ENCODE measurements around the gene IL9. TPM values are rescaled to one million over a fixed set of nuclear protein-coding genes. Genes with fewer than 3 reads are reported as not detected.

The IL9 gene
- polyA plus RNA-seq, 1 donor (not counting 4 experiments of a cell fraction or from before 2014, with no cell fraction given): not detected

DNA sequence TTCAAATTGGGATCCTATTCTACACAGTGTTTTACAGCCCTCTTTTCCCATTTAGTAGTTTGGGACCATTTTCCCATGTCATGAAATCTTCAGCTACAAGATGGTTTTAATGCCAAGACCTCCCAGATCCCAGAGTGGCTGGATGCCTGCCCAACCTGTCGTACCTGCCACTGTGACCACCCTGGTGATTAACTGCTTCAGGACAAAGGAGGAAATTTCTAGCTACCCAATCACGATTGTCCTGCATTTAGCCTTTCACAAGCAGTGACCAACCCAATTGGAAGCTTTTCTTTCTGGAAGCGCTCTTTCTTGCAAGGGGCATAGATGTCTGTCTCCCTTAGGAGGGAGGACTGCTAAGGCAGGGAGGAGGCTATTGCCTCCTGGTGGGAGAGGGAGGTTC, 13.8 kb downstream of the IL9 start:
- FAIRE-seq: no peak
- Histone ChIP-seq H3K27me3 (ENCODE audit: control insufficient read depth, extremely low read depth, insufficient read depth, low read length) (peaks cover 14% of the 10 kb centered on the region), H3K36me3 (ENCODE audit: control insufficient read depth in 2 of 2, extremely low read depth in 1 of 2, insufficient read depth in 2 of 2, low read length in 2 of 2) (no peaks in the 10 kb centered on the region), H3K27ac (ENCODE audit: control insufficient read depth, insufficient read depth, low read length) (no peak overlapping the region), H3K4me3 (ENCODE audit: control insufficient read depth in 2 of 3, extremely low read depth in 1 of 3, insufficient read depth in 2 of 3, low read depth in 1 of 3, low read length in 3 of 3) (no peak overlapping the region), H3K9me3 (ENCODE audit: control insufficient read depth, low read depth, low read length) (no peaks in the 10 kb centered on the region), H3K9me1 (ENCODE audit: control insufficient read depth, extremely low read depth, insufficient read depth, low read length) (no peaks in the 10 kb centered on the region), H4K20me1 (ENCODE audit: control insufficient read depth, extremely low read depth, insufficient read depth, low read length) (no peaks in the 10 kb centered on the region), H3K4me2 (ENCODE audit: control insufficient read depth, extremely low read depth, insufficient read depth, low read depth, low read length) (no peak overlapping the region), H2AFZ (ENCODE audit: control insufficient read depth, low read length) (no peak overlapping the region), H3K9ac (ENCODE audit: control insufficient read depth, extremely low read depth, insufficient read depth, low read length) (no peak overlapping the region), H3K4me1 (ENCODE audit: control insufficient read depth, extremely low read depth, insufficient read depth, low read length) (peaks cover 4% of the 10 kb centered on the region), H3K79me2 (ENCODE audit: control insufficient read depth, insufficient read depth, low read length) (no peaks in the 10 kb centered on the region)
- no peak for TF ChIP-seq EZH2 (IDR thresholded peaks at IDR 0.05; ENCODE audit: low read length)
- TF ChIP-seq, protein P1, sequence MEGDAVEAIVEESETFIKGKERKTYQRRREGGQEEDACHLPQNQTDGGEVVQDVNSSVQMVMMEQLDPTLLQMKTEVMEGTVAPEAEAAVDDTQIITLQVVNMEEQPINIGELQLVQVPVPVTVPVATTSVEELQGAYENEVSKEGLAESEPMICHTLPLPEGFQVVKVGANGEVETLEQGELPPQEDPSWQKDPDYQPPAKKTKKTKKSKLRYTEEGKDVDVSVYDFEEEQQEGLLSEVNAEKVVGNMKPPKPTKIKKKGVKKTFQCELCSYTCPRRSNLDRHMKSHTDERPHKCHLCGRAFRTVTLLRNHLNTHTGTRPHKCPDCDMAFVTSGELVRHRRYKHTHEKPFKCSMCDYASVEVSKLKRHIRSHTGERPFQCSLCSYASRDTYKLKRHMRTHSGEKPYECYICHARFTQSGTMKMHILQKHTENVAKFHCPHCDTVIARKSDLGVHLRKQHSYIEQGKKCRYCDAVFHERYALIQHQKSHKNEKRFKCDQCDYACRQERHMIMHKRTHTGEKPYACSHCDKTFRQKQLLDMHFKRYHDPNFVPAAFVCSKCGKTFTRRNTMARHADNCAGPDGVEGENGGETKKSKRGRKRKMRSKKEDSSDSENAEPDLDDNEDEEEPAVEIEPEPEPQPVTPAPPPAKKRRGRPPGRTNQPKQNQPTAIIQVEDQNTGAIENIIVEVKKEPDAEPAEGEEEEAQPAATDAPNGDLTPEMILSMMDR (optimal IDR thresholded peaks at IDR 0.05 in 1 of 3, IDR thresholded peaks at IDR 0.05 in 1 of 3, conservative IDR thresholded peaks at IDR 0.05 in 1 of 3; ENCODE audit: extremely low read depth in 1 of 3, insufficient read depth in 2 of 3, low read length in 3 of 3): no peak
- no peak for DNase-seq (ENCODE audit: low read depth, low spot score)
- dilution Hi-C loops (cut with MboI; ENCODE audit: extremely low pct_ligation_motif_present, low sequenced_read_pairs): no loop called here

DNA sequence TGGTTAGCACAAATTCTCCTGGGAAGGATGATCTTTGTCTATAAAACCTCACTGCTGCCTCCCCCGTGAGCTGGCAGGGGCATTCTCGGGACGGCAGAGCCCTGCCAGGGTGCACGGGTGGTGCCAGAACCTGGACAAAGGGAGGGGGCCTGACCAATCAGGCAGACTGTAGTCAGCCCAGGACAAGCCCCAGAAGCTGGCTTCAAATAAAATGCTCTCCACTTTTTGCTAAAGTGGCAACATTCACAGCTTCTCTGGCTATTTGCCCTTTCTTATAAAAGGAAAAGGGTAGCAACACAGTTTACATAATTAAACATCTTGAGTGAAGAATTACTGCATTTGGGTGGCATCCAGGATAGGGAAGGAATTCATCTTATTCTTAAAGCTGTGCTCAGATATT, 14.4 kb downstream of the IL9 start:
- no peaks in the 10 kb centered on the region for H4K20me1 ChIP-seq (ENCODE audit: control insufficient read depth, extremely low read depth, insufficient read depth, low read length)
- no peak overlapping the region for H3K9ac ChIP-seq (ENCODE audit: control insufficient read depth, extremely low read depth, insufficient read depth, low read length)
- FAIRE-seq: no peak
- H3K4me1 ChIP-seq (ENCODE audit: control insufficient read depth, extremely low read depth, insufficient read depth, low read length): peaks cover 4% of the 10 kb centered on the region
- no peaks in the 10 kb centered on the region for H3K79me2 ChIP-seq (ENCODE audit: control insufficient read depth, insufficient read depth, low read length)
- DNase-seq (ENCODE audit: low read depth, low spot score): no peak
- no peak overlapping the region for H2AFZ ChIP-seq (ENCODE audit: control insufficient read depth, low read length)
- H3K9me3 ChIP-seq (ENCODE audit: control insufficient read depth, low read depth, low read length): no peaks in the 10 kb centered on the region
- H3K4me3 ChIP-seq (ENCODE audit: control insufficient read depth in 2 of 3, extremely low read depth in 1 of 3, insufficient read depth in 2 of 3, low read depth in 1 of 3, low read length in 3 of 3): no peak overlapping the region
- TF ChIP-seq, protein P1 (optimal IDR thresholded peaks at IDR 0.05 in 1 of 3, IDR thresholded peaks at IDR 0.05 in 1 of 3, conservative IDR thresholded peaks at IDR 0.05 in 1 of 3; ENCODE audit: extremely low read depth in 1 of 3, insufficient read depth in 2 of 3, low read length in 3 of 3): no peak
- no peak for TF ChIP-seq EZH2 (IDR thresholded peaks at IDR 0.05; ENCODE audit: low read length)
- H3K27me3 ChIP-seq (ENCODE audit: control insufficient read depth, extremely low read depth, insufficient read depth, low read length): peaks cover 14% of the 10 kb centered on the region
- dilution Hi-C loops (cut with MboI; ENCODE audit: extremely low pct_ligation_motif_present, low sequenced_read_pairs): no loop called here
- no peaks in the 10 kb centered on the region for H3K36me3 ChIP-seq (ENCODE audit: control insufficient read depth in 2 of 2, extremely low read depth in 1 of 2, insufficient read depth in 2 of 2, low read length in 2 of 2)
- H3K27ac ChIP-seq (ENCODE audit: control insufficient read depth, insufficient read depth, low read length): no peak overlapping the region
- no peaks in the 10 kb centered on the region for H3K9me1 ChIP-seq (ENCODE audit: control insufficient read depth, extremely low read depth, insufficient read depth, low read length)
- H3K4me2 ChIP-seq (ENCODE audit: control insufficient read depth, extremely low read depth, insufficient read depth, low read depth, low read length): no peak overlapping the region
